NCI-H2227 treated with DMSO at 0.1 percent for 48 hours (cell line): ENCODE data around the gene GSE1.

Experiments
- DNase-seq: peaks from one replicate; lab custom pipeline; 2025; lab: John Stamatoyannopoulos, UW

Gene GSE1

GRCh38 chr16:85573696-85574641, 39.2 kb upstream of the GSE1 start:
- peak; percentile 13 for DNase-seq

GRCh38 chr16:85574672-85575475, 38.2 kb upstream of the GSE1 start:
- DNase-seq = no peak

GRCh38 chr16:85575920-85576319, 37.2 kb upstream of the GSE1 start:
- DNase-seq = no peak

- no peak for DNase-seq
Observed at GRCh38 chr16:85576944-85577343, 36.2 kb upstream of the GSE1 start.

- DNase-seq = no peak
Observed at GRCh38 chr16:85577899-85578598, 35.1 kb upstream of the GSE1 start.

GRCh38 chr16:85578599-85578948, 34.5 kb upstream of the GSE1 start:
- no peak for DNase-seq

- DNase-seq = no peak
Observed at GRCh38 chr16:85579191-85579590, 33.9 kb upstream of the GSE1 start.

GRCh38 chr16:85579923-85580580, 33.1 kb upstream of the GSE1 start:
- DNase-seq = no peak

GRCh38 chr16:85580684-85581083, 32.4 kb upstream of the GSE1 start:
- no peak for DNase-seq

GRCh38 chr16:85582229-85582991, 30.7 kb upstream of the GSE1 start:
- no peak for DNase-seq

- peak; percentile 78 for DNase-seq
Observed at GRCh38 chr16:85583491-85584181, 29.5 kb upstream of the GSE1 start.

- DNase-seq = peak; percentile 25
Observed at GRCh38 chr16:85584267-85584666, 28.9 kb upstream of the GSE1 start.

GRCh38 chr16:85584819-85585282, 28.3 kb upstream of the GSE1 start:
- DNase-seq = no peak

GRCh38 chr16:85585711-85586110, 27.4 kb upstream of the GSE1 start:
- DNase-seq = no peak

GRCh38 chr16:85586380-85587104, 26.6 kb upstream of the GSE1 start:
- DNase-seq = no peak

GRCh38 chr16:85587762-85588556, 25.2 kb upstream of the GSE1 start:
- DNase-seq = no peak

GRCh38 chr16:85588562-85589503, 24.3 kb upstream of the GSE1 start:
- DNase-seq = no peak
